Measurements from ENCODE around the gene CFAP100.

CFAP100 gene

GRCh38 chr3:126480206-126480605, 85.5 kb downstream of the CFAP100 start:
- no peak for DNase-seq (ENCODE audit: low read depth)

- no peak for DNase-seq (ENCODE audit: low read depth)
Observed at GRCh38 chr3:126480861-126481260, 86.2 kb downstream of the CFAP100 start.

- DNase-seq (ENCODE audit: low read depth), result peak; percentile 31
Observed at GRCh38 chr3:126481808-126482502, 87.2 kb downstream of the CFAP100 start.

- no peak for DNase-seq (ENCODE audit: low read depth)
Observed at GRCh38 chr3:126482503-126483255, 88.0 kb downstream of the CFAP100 start.

GRCh38 chr3:126483321-126483761, 88.6 kb downstream of the CFAP100 start:
- no peak for DNase-seq (ENCODE audit: low read depth)

GRCh38 chr3:126484148-126484547, 89.4 kb downstream of the CFAP100 start:
- no peak for DNase-seq (ENCODE audit: low read depth)

- no peak for DNase-seq (ENCODE audit: low read depth)
Observed at GRCh38 chr3:126484662-126485061, 90.0 kb downstream of the CFAP100 start.

GRCh38 chr3:126485176-126485897, 90.6 kb downstream of the CFAP100 start:
- DNase-seq (ENCODE audit: low read depth), result no peak

GRCh38 chr3:126485956-126486355, 91.2 kb downstream of the CFAP100 start:
- DNase-seq (ENCODE audit: low read depth), result no peak

All from iris pigment epithelial cell (primary cell).